H1 (cell line): ENCODE data around the gene FERMT2. TPM values are rescaled to one million over a fixed set of nuclear protein-coding genes. Genes with fewer than 3 reads are reported as not detected.

Source experiments
- CTCF ChIA-PET: fragments of 300-600 bp; sonication (Branson Sonifier 250); formaldehyde crosslinking; loops from one replicate; lab custom pipeline; 2021; ENCODE audit not compliant: partially characterized antibody; lab: Charles Lee
- POLR2A ChIA-PET: fragments of 300-600 bp; sonication (Branson Sonifier 250); formaldehyde crosslinking; loops from one replicate; lab custom pipeline; 2021; ENCODE audit warnings: inconsistent platforms; ENCODE audit not compliant: partially characterized antibody; lab: Charles Lee
- DNase-seq, 2 experiments: peaks; one replicate each; pipeline versions ENCODE4 v3.0.0 to v3.0.0-alpha.2; 2010 to 2022; ENCODE audit warnings: low spot score in 2 of 2, low read depth in 1 of 2, mixed read lengths in 1 of 2
- FAIRE-seq: peaks from 2 replicates; lab custom pipeline; 2011; peaks lifted over from hg19 to GRCh38; lab: Jason Lieb, UNC
- H2AFZ ChIP-seq: 2 replicates; pipeline ENCODE4 v1.8.1; 2012; ENCODE audit warnings: low read length, inconsistent platforms
- H2AK5ac ChIP-seq: 2 replicates; pipeline ENCODE4 v1.6.1; 2013; ENCODE audit warnings: low read depth, low read length
- H2BK120ac ChIP-seq: replicated peaks from 2 replicates; pipeline ENCODE3; 2013; ENCODE audit warnings: low read depth, low read length, inconsistent platforms
- H2BK12ac ChIP-seq: 2 replicates; pipeline ENCODE4 v1.6.1; 2013; ENCODE audit warnings: low read depth, low read length
- H2BK15ac ChIP-seq: 2 replicates; pipeline ENCODE4 v1.6.1; 2013; ENCODE audit warnings: low read length
- H2BK20ac ChIP-seq: 2 replicates; pipeline ENCODE4 v1.6.1; 2013; ENCODE audit warnings: low read length
- H2BK5ac ChIP-seq: 2 replicates; pipeline ENCODE4 v1.6.1; 2013; ENCODE audit warnings: low read depth, low read length
- H3K14ac ChIP-seq: 2 replicates; pipeline ENCODE4 v1.6.1; 2013; ENCODE audit warnings: inconsistent platforms; ENCODE audit not compliant: insufficient read length
- H3K18ac ChIP-seq: 2 replicates; pipeline ENCODE4 v1.6.1; 2013; ENCODE audit warnings: low read length; ENCODE audit errors: extremely low read depth
- H3K23ac ChIP-seq: 2 replicates; pipeline ENCODE4 v1.6.1; 2013; ENCODE audit warnings: inconsistent platforms; ENCODE audit not compliant: insufficient read length
- H3K23me2 ChIP-seq: 2 replicates; pipeline ENCODE4 v1.6.1; 2013; ENCODE audit warnings: low read depth, low read length
- H3K27ac ChIP-seq: 2 replicates; pipeline ENCODE4 v1.6.1; 2011; ENCODE audit warnings: low read depth, low read length, inconsistent platforms
- H3K27me3 ChIP-seq, 4 experiments: replicated peaks in 1 of 4; 1 replicate in 1 of 4; 2 replicates in 3 of 4; pipeline versions ENCODE4 v1.6.1 to v1.8.1; 2011 to 2013; ENCODE audit warnings: low read length in 3 of 4, mild to moderate bottlenecking in 3 of 4, inconsistent platforms in 2 of 4, mixed read lengths in 2 of 4, moderate library complexity in 1 of 4; ENCODE audit not compliant: control insufficient read depth in 3 of 4, insufficient read depth in 3 of 4; ENCODE audit errors: extremely low read depth in 1 of 4
- H3K36me3 ChIP-seq, 4 experiments: 2 replicates each; pipeline versions ENCODE4 v1.6.1 to v1.8.1; 2011 to 2013; ENCODE audit warnings: mild to moderate bottlenecking in 4 of 4, low read length in 3 of 4, moderate library complexity in 2 of 4, control low read depth in 1 of 4, inconsistent platforms in 1 of 4; ENCODE audit not compliant: insufficient read depth in 4 of 4, control insufficient read depth in 2 of 4
- H3K4ac ChIP-seq: replicated peaks from 2 replicates; pipeline ENCODE3; 2013; ENCODE audit warnings: low read length, low read depth, mixed read lengths, inconsistent platforms; ENCODE audit not compliant: insufficient read length
- H3K4me1 ChIP-seq, 4 experiments: replicated peaks in 1 of 4; 1 replicate in 1 of 4; 2 replicates in 3 of 4; pipeline versions ENCODE4 v1.6.1 to v1.8.1; 2011 to 2013; ENCODE audit warnings: low read length in 3 of 4, inconsistent platforms in 2 of 4, mixed read lengths in 1 of 4; ENCODE audit not compliant: insufficient read depth in 4 of 4, control insufficient read depth in 3 of 4
- H3K4me2 ChIP-seq, 2 experiments: 2 replicates each; pipeline versions ENCODE4 v1.6.1 to v1.8.1; 2011 to 2013; ENCODE audit warnings: low read depth in 2 of 2, low read length in 2 of 2, control low read depth in 1 of 2, inconsistent platforms in 1 of 2, mild to moderate bottlenecking in 1 of 2; ENCODE audit not compliant: insufficient read depth in 1 of 2
- H3K4me3 ChIP-seq, 4 experiments: fragments of 200-600, 300-600 bp in 1 of 4; sonication (generic), shearing (Covaris generic), sonication (Bioruptor Twin) in 1 of 4; 2 replicates each; pipeline versions ENCODE4 v1.5.1 to v1.8.1; 2011 to 2016; ENCODE audit warnings: low read length in 4 of 4, low read depth in 3 of 4, control low read depth in 2 of 4, inconsistent platforms in 2 of 4, mild to moderate bottlenecking in 2 of 4, mixed read lengths in 1 of 4, moderate library complexity in 1 of 4; ENCODE audit not compliant: insufficient read depth in 2 of 4; ENCODE audit errors: extremely low read depth in 1 of 4
- H3K56ac ChIP-seq: replicated peaks from 2 replicates; pipeline ENCODE3; 2013; ENCODE audit warnings: low read depth, mild to moderate bottlenecking, mixed read lengths, low read length, inconsistent platforms; ENCODE audit not compliant: insufficient read length
- H3K79me1 ChIP-seq: 2 replicates; pipeline ENCODE4 v1.6.1; 2013; ENCODE audit warnings: low read depth, low read length, control low read depth
- H3K79me2 ChIP-seq, 2 experiments: 2 replicates each; pipeline versions ENCODE4 v1.6.1 to v1.8.1; 2012 to 2013; ENCODE audit warnings: low read length in 2 of 2, mild to moderate bottlenecking in 2 of 2, inconsistent platforms in 1 of 2; ENCODE audit not compliant: insufficient read depth in 2 of 2, control insufficient read depth in 1 of 2
- H3K9ac ChIP-seq, 4 experiments: replicated peaks in 1 of 4; 1 replicate in 1 of 4; 2 replicates in 3 of 4; pipeline versions ENCODE4 v1.6.1 to v1.8.1; 2011 to 2013; ENCODE audit warnings: low read depth in 3 of 4, low read length in 3 of 4, control low read depth in 2 of 4, mild to moderate bottlenecking in 2 of 4, moderate library complexity in 2 of 4, inconsistent platforms in 1 of 4; ENCODE audit errors: extremely low read depth in 1 of 4
- H3K9me3 ChIP-seq, 2 experiments: 2 replicates each; pipeline versions ENCODE4 v1.6.1 to v1.8.1; 2012 to 2013; ENCODE audit warnings: mild to moderate bottlenecking in 2 of 2, moderate library complexity in 2 of 2, control low read depth in 1 of 2, inconsistent platforms in 1 of 2, low read depth in 1 of 2, low read length in 1 of 2, mixed read lengths in 1 of 2; ENCODE audit not compliant: insufficient read depth in 2 of 2
- H4K20me1 ChIP-seq, 2 experiments: replicated peaks in 1 of 2; 2 replicates each; pipeline versions ENCODE3 to v1.8.1; 2011 to 2013; ENCODE audit warnings: inconsistent platforms in 2 of 2, low read length in 2 of 2, mild to moderate bottlenecking in 1 of 2; ENCODE audit not compliant: insufficient read depth in 2 of 2, control insufficient read depth in 1 of 2
- H4K5ac ChIP-seq: 2 replicates; pipeline ENCODE4 v1.6.1; 2013; ENCODE audit warnings: low read length, low read depth, mixed read lengths, inconsistent platforms; ENCODE audit not compliant: insufficient read length
- H4K8ac ChIP-seq: 2 replicates; pipeline ENCODE4 v1.8.0; 2013; ENCODE audit warnings: mild to moderate bottlenecking, moderate library complexity, low read length, inconsistent platforms; ENCODE audit not compliant: insufficient read depth; ENCODE audit errors: extremely low read depth
- H4K91ac ChIP-seq: replicated peaks from 2 replicates; pipeline ENCODE3; 2013; ENCODE audit warnings: low read length, mixed read lengths, inconsistent platforms; ENCODE audit not compliant: insufficient read length
- POLR2AphosphoS5 ChIP-seq: IDR thresholded peaks from 2 replicates; pipeline ENCODE4 v1.6.1; 2011; ENCODE audit warnings: low read depth, low read length
- POU5F1 ChIP-seq: IDR thresholded peaks from 2 replicates; pipeline ENCODE4 v1.6.1; 2011; ENCODE audit warnings: low read depth, mild to moderate bottlenecking, low read length, moderate library complexity
- WGBS, 2 experiments: shearing (Covaris generic) in 1 of 2; methylation state at CpG; one replicate each; pipeline versions ENCODE4 v1.1.6 to v1.1.7; 2013 to 2015; ENCODE audit warnings: low lambda C conversion rate in 2 of 2, mixed read lengths in 2 of 2, inconsistent platforms in 1 of 2, low coverage in 1 of 2, missing lambda C conversion rate in 1 of 2; ENCODE audit not compliant: insufficient replicate concordance in 2 of 2, insufficient coverage in 1 of 2, insufficient read length in 1 of 2; ENCODE audit errors: extremely low coverage in 1 of 2, missing lambda C conversion rate in 1 of 2; 5-methylcytosine and 5-hydroxymethylcytosine counted together
- polyA plus RNA-seq, 7 experiments: library from polyadenylated mRNA; depleted of rRNA in 3 of 7; stranded (reverse) in 5 of 7; unstranded in 2 of 7; fragments of >200 nt in 5 of 7; fragments of 200-250 nt in 2 of 7; gene quantifications; 1 replicate in 5 of 7; 2 replicates in 1 of 7; 4 replicates in 1 of 7; pipeline versions ENCODE4 v1.2.1 to v1.2.3, GENCODE V29; 2011 to 2013; ENCODE audit warnings: missing spikeins in 2 of 7, mixed read lengths in 2 of 7
- total RNA-seq: library from RNA; stranded (reverse); fragmentation: NEBNext Ultra II Directional; extraction: Animal tissue kit (Norgen Biotek cat#: 25700); gene quantifications from 2 replicates; pipeline ENCODE4 v1.2.1, GENCODE V29; 2021

FERMT2 gene
- total and polyA plus RNA-seq, 2 of the 8 experiments (the other 6 are each of a cell fraction or from before 2014, with no cell fraction given) = 53.3 to 142 TPM

- H4K8ac ChIP-seq = no peak overlapping the region
- H3K56ac ChIP-seq = no peak overlapping the region
- peaks cover 2% of the 10 kb centered on the region; the same call in 1 of the 2 replicates for H3K79me1 ChIP-seq
- H3K27ac ChIP-seq = peak overlapping the region; percentile 9; the same call in 1 of the 2 replicates
- H3K27me3 ChIP-seq = no peaks in the 10 kb centered on the region
- H4K5ac ChIP-seq = no peak overlapping the region
- H3K79me2 ChIP-seq = peaks cover 20 to 100% of the 10 kb centered on the region in 2 experiments; a peak in 3 of 4 replicates
- no peak overlapping the region for H2BK20ac ChIP-seq
- ChIA-PET CTCF (interaction anchor here (2.5 to 2.7 kb wide), 2 partner anchors 17 to 21 kb away, joined by 9 to 16 read pairs; no protein-coding TSS in a partner anchor), POLR2A (interaction anchor here (0.7 to 2.6 kb wide), 3 partner anchors 9 to 35 kb away, joined by 3 to 11 read pairs (median 4); no protein-coding TSS in a partner anchor)
- 91% methylated on average over 2 of the region's 2 CpGs; no CpG with 5 or more reads in 1 of the 2 experiments for WGBS, 2 experiments
- no peak overlapping the region for H2AFZ ChIP-seq
- H2BK15ac ChIP-seq = no peak overlapping the region
- no peak overlapping the region for H3K4me2 ChIP-seq
- H2BK12ac ChIP-seq = no peak overlapping the region
- no peak overlapping the region for H2BK120ac ChIP-seq
- no peak overlapping the region for H3K9ac ChIP-seq
- H3K18ac ChIP-seq = no peak overlapping the region
- H3K23ac ChIP-seq = no peak overlapping the region
- no peak overlapping the region for H2AK5ac ChIP-seq
- peaks cover 0 to 25% (median 2%) of the 10 kb centered on the region in 4 experiments; a peak in 3 of 8 replicates for H3K36me3 ChIP-seq
- no peaks in the 10 kb centered on the region for H3K23me2 ChIP-seq
- TF ChIP-seq POLR2AphosphoS5 (0 out of 2 replicates have a peak, but pooled peaks have one; percentile 26), POU5F1 (no peak)
- no peak overlapping the region for H2BK5ac ChIP-seq
- H3K4me3 ChIP-seq = no peak overlapping the region
- no peak overlapping the region for H4K91ac ChIP-seq
- FAIRE-seq (no peak), DNase-seq (no peak)
- peaks cover 0 to 4% (median 0%) of the 10 kb centered on the region in 4 experiments; a peak in 1 of 7 replicates for H3K4me1 ChIP-seq
- no peak overlapping the region for H3K14ac ChIP-seq
- H3K9me3 ChIP-seq = no peaks in the 10 kb centered on the region; a peak in 1 of 4 replicates
- no peak overlapping the region for H3K4ac ChIP-seq
- peaks cover 2 to 3% of the 10 kb centered on the region in 2 experiments for H4K20me1 ChIP-seq
These were observed 6.6 kb downstream of the FERMT2 start for GRCh38 chr14:52944254-52944653.
